Measurements from ENCODE around the gene YPEL2. TPM values are rescaled to one million over a fixed set of nuclear protein-coding genes. Genes with fewer than 3 reads are reported as not detected.
A peak's percentile ranks its signal among the peaks of the same experiment; 100 is the strongest.
"Not testable (repeated sequence)": the region's sequence is repeated elsewhere in the genome, so short reads cannot be mapped to it uniquely, and the experiment has no call there.

Gene YPEL2
- total RNA-seq, 4 donors from 2014 or later: 35.5 to 47.1 (median 40.6) TPM

GRCh38 chr17:59388069-59388556, 56.7 kb downstream of the YPEL2 start:
- TF ChIP-seq EP300 (IDR thresholded peaks at IDR 0.05) (no peak), POLR2AphosphoS5 (IDR thresholded peaks at IDR 0.05) (no peak), CTCF (IDR thresholded peaks at IDR 0.05) (no peak), POLR2A (IDR thresholded peaks at IDR 0.05) (no peak)
- Histone ChIP-seq H3K4me3 (no peak overlapping the region), H3K4me1 (peaks cover 0 to 38% (median 5%) of the 10 kb centered on the region in 3 donors), H3K27me3 (no peaks in the 10 kb centered on the region), H3K27ac (peak overlapping the region in 3 of 4 donors; percentile 47 to 60 (median 51)), H3K9me3 (no peaks in the 10 kb centered on the region), H3K36me3 (peaks cover 0 to 49% of the 10 kb centered on the region in 2 donors)
- ATAC-seq: no peak
- WGBS, 2 donors (ENCODE audit: low coverage in 1 of 2): 70 to 78% methylated on average over 9 of the region's 9 CpGs

GRCh38 chr17:59389066-59389465, 57.6 kb downstream of the YPEL2 start:
- H3K9me3 ChIP-seq: no peaks in the 10 kb centered on the region
- H3K4me3 ChIP-seq: no peak overlapping the region
- H3K27me3 ChIP-seq: no peaks in the 10 kb centered on the region
- WGBS, 2 donors (ENCODE audit: low coverage in 1 of 2): 20 to 100% methylated on average over 1 to 2 of the region's 5 CpGs
- ATAC-seq: no peak
- peaks cover 0 to 40% (median 5%) of the 10 kb centered on the region in 3 donors for H3K4me1 ChIP-seq
- TF ChIP-seq POLR2AphosphoS5 (IDR thresholded peaks at IDR 0.05) (no peak), POLR2A (IDR thresholded peaks at IDR 0.05) (no peak), EP300 (IDR thresholded peaks at IDR 0.05) (no peak), CTCF (IDR thresholded peaks at IDR 0.05) (no peak)
- peaks cover 0 to 55% of the 10 kb centered on the region in 2 donors for H3K36me3 ChIP-seq
- peak overlapping the region in 3 of 4 donors; percentile 47 to 60 (median 51) for H3K27ac ChIP-seq

GRCh38 chr17:59391021-59391420, 59.6 kb downstream of the YPEL2 start:
- Histone ChIP-seq H3K36me3 (peaks cover 0 to 70% of the 10 kb centered on the region in 2 donors), H3K27me3 (no peaks in the 10 kb centered on the region), H3K9me3 (no peaks in the 10 kb centered on the region), H3K4me1 (peaks cover 0 to 32% (median 5%) of the 10 kb centered on the region in 3 donors), H3K4me3 (no peak overlapping the region), H3K27ac (no peak overlapping the region)
- no peak for ATAC-seq
- WGBS, 2 donors (ENCODE audit: low coverage in 1 of 2): 63 to 85% methylated on average over 1 to 2 of the region's 4 CpGs
- TF ChIP-seq CTCF (IDR thresholded peaks at IDR 0.05): no peak
- no peak for TF ChIP-seq POLR2AphosphoS5 (IDR thresholded peaks at IDR 0.05)
- no peak for TF ChIP-seq EP300 (IDR thresholded peaks at IDR 0.05)
- TF ChIP-seq POLR2A (IDR thresholded peaks at IDR 0.05): no peak

GRCh38 chr17:59392973-59393679, 61.7 kb downstream of the YPEL2 start:
- H3K27ac ChIP-seq: no peak overlapping the region
- H3K4me3 ChIP-seq: no peak overlapping the region
- no peaks in the 10 kb centered on the region for H3K9me3 ChIP-seq
- TF ChIP-seq POLR2AphosphoS5 (IDR thresholded peaks at IDR 0.05): no peak
- no peak for TF ChIP-seq EP300 (IDR thresholded peaks at IDR 0.05)
- TF ChIP-seq POLR2A (IDR thresholded peaks at IDR 0.05): no peak
- TF ChIP-seq CTCF (IDR thresholded peaks at IDR 0.05): no peak
- ATAC-seq: no peak
- H3K27me3 ChIP-seq: no peaks in the 10 kb centered on the region
- H3K36me3 ChIP-seq: peaks cover 0 to 91% of the 10 kb centered on the region in 2 donors
- peaks cover 0 to 18% (median 5%) of the 10 kb centered on the region in 3 donors for H3K4me1 ChIP-seq
- WGBS, 2 donors (ENCODE audit: low coverage in 1 of 2): 57 to 75% methylated on average over 4 of the region's 7 CpGs

GRCh38 chr17:59393742-59394410, 62.4 kb downstream of the YPEL2 start:
- H3K27ac ChIP-seq: not testable (repeated sequence)

More at GRCh38 chr17:59393742-59394410, 62.4 kb downstream of the YPEL2 start:
- ATAC-seq, H3K27me3 ChIP-seq, H3K9me3 ChIP-seq, H3K4me3 ChIP-seq: not testable (repeated sequence)
- WGBS, 2 donors (ENCODE audit: low coverage in 1 of 2): 73% methylated on average over 2 of the region's 35 CpGs; no CpG with 5 or more reads in 1 of the 2 donors
- peaks cover 0 to 10% (median 0%) of the 10 kb centered on the region in 3 donors for H3K4me1 ChIP-seq
- H3K36me3 ChIP-seq: peaks cover 0 to 92% of the 10 kb centered on the region in 2 donors
